GM12878 (cell line): ENCODE data around the gene LASP1NB.

ENCODE experiments used
- BMI1 ChIP-seq: fragments of 450-650 bp; IDR thresholded peaks from 2 replicates; pipeline ENCODE4 v1.6.1; 2016; ENCODE audit warnings: mild to moderate bottlenecking, moderate library complexity, borderline replicate concordance
- EZH2 ChIP-seq: IDR thresholded peaks from 2 replicates; pipeline ENCODE4 v1.6.1; 2012; ENCODE audit warnings: low read depth, mild to moderate bottlenecking, control low read depth, inconsistent platforms, low read length, borderline replicate concordance; ENCODE audit not compliant: control insufficient read depth
- SMARCA5 ChIP-seq: fragments of 450-650 bp; IDR thresholded peaks from 2 replicates; pipeline ENCODE4 v1.6.1; 2017; ENCODE audit warnings: mild to moderate bottlenecking
- TF ChIP-seq, protein P1 (sequence below): IDR thresholded peaks from 2 replicates; pipeline ENCODE4 v1.6.1; 2012; ENCODE audit warnings: low read depth, low read length, improper control_type of control experiment
- TF ChIP-seq, protein P2 (sequence below): fragments of 450-650 bp; IDR thresholded peaks from 2 replicates; pipeline ENCODE4 v1.6.1; 2016; ENCODE audit warnings: mild to moderate bottlenecking, moderate library complexity, borderline replicate concordance
- TF ChIP-seq, protein P3 (sequence below): IDR thresholded peaks from 2 replicates; pipeline ENCODE4 v1.6.1; 2011; ENCODE audit warnings: low read depth, mild to moderate bottlenecking, low read length, moderate library complexity, borderline replicate concordance; ENCODE audit errors: extremely low read depth
- TF ChIP-seq, protein P4 (sequence below): fragments of 450-650 bp; IDR thresholded peaks from 2 replicates; pipeline ENCODE4 v1.6.1; 2014; ENCODE audit warnings: mild to moderate bottlenecking

The LASP1NB gene

DNA sequence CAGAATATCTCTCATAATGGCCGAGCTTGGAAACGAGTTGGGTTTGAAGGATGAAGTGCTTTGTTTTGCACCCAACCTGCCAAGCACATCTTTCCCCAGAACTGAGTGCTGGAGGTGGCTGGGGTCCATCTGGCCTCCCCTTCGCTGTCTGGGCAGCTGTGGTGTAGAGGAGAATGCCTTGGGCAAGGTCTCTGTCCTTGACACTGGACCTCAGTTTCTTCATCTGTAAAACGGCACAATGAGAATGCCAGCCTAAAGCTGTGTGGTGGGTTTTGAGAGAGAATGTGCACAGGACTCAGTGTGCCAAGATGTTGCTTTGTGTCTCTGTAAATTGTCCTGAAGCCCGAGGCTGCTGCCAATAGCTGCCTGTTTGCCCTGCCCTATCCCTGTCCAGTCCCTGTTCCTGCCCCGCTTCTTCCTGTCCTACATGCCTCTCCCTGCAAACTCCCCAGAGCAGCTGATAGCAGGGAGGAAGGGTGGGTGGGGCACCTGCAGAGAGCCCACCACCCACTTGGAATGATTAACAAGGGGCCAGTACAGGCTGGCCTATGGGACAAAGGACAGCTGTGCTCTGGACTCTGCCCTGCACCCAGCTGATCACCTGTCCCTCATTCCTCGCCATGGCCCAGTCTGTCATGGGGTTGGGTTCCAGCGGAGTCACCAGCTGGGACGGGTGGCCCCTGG, 40.2 kb upstream of the LASP1NB start (continued):
- TF ChIP-seq, protein P1, sequence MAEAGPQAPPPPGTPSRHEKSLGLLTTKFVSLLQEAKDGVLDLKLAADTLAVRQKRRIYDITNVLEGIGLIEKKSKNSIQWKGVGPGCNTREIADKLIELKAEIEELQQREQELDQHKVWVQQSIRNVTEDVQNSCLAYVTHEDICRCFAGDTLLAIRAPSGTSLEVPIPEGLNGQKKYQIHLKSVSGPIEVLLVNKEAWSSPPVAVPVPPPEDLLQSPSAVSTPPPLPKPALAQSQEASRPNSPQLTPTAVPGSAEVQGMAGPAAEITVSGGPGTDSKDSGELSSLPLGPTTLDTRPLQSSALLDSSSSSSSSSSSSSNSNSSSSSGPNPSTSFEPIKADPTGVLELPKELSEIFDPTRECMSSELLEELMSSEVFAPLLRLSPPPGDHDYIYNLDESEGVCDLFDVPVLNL, result no peak
- TF ChIP-seq, protein P2, sequence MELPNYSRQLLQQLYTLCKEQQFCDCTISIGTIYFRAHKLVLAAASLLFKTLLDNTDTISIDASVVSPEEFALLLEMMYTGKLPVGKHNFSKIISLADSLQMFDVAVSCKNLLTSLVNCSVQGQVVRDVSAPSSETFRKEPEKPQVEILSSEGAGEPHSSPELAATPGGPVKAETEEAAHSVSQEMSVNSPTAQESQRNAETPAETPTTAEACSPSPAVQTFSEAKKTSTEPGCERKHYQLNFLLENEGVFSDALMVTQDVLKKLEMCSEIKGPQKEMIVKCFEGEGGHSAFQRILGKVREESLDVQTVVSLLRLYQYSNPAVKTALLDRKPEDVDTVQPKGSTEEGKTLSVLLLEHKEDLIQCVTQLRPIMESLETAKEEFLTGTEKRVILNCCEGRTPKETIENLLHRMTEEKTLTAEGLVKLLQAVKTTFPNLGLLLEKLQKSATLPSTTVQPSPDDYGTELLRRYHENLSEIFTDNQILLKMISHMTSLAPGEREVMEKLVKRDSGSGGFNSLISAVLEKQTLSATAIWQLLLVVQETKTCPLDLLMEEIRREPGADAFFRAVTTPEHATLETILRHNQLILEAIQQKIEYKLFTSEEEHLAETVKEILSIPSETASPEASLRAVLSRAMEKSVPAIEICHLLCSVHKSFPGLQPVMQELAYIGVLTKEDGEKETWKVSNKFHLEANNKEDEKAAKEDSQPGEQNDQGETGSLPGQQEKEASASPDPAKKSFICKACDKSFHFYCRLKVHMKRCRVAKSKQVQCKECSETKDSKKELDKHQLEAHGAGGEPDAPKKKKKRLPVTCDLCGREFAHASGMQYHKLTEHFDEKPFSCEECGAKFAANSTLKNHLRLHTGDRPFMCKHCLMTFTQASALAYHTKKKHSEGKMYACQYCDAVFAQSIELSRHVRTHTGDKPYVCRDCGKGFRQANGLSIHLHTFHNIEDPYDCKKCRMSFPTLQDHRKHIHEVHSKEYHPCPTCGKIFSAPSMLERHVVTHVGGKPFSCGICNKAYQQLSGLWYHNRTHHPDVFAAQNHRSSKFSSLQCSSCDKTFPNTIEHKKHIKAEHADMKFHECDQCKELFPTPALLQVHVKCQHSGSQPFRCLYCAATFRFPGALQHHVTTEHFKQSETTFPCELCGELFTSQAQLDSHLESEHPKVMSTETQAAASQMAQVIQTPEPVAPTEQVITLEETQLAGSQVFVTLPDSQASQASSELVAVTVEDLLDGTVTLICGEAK, result no peak
- TF ChIP-seq, protein P3, sequence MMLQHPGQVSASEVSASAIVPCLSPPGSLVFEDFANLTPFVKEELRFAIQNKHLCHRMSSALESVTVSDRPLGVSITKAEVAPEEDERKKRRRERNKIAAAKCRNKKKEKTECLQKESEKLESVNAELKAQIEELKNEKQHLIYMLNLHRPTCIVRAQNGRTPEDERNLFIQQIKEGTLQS, result no peak
- TF ChIP-seq BMI1 (no peak), SMARCA5 (no peak), EZH2 (no peak)
- TF ChIP-seq, protein P4, sequence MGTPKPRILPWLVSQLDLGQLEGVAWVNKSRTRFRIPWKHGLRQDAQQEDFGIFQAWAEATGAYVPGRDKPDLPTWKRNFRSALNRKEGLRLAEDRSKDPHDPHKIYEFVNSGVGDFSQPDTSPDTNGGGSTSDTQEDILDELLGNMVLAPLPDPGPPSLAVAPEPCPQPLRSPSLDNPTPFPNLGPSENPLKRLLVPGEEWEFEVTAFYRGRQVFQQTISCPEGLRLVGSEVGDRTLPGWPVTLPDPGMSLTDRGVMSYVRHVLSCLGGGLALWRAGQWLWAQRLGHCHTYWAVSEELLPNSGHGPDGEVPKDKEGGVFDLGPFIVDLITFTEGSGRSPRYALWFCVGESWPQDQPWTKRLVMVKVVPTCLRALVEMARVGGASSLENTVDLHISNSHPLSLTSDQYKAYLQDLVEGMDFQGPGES, result no peak
